ENCODE results near the gene IL27RA.
"Not testable (repeated sequence)": the region's sequence is repeated elsewhere in the genome, so short reads cannot be mapped to it uniquely, and the experiment has no call there.

The IL27RA gene

DNA sequence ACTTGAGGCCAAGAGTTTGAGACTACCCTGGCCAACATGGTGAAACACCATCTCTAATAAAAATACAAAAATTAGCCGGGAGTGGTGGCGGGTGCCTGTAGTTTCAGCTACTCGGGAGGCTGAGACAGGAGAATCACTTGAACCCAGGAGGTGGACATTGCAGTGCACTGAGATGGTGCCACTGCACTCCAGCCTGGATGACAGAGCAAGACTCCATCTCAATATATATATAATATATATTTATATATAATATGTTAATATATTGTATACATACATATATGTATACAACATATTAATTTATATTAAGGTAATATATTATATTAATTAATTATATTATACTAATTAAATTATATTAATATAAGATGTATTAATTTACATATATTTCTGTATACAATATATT is 11.8 kb upstream of the IL27RA start:
- not testable (repeated sequence) for H3K27me3 ChIP-seq (ENCODE audit: low read depth, low read length); H3K4me3 ChIP-seq (ENCODE audit: low read depth in 1 of 2, low read length in 2 of 2); H3K9me3 ChIP-seq (ENCODE audit: control insufficient read depth in 1 of 2, low read length in 2 of 2); H3K36me3 ChIP-seq (ENCODE audit: control insufficient read depth in 1 of 2, insufficient read depth in 2 of 2, low read length in 2 of 2); H3K4me1 ChIP-seq (ENCODE audit: control insufficient read depth in 1 of 2, insufficient read depth in 2 of 2, low read length in 2 of 2); H3K27ac ChIP-seq (ENCODE audit: low read length)

GRCh38 chr19:14021474-14021873 is 10.1 kb upstream of the IL27RA start:
- H3K36me3 ChIP-seq (ENCODE audit: control insufficient read depth in 1 of 2, insufficient read depth in 2 of 2, low read length in 2 of 2): no peaks in the 10 kb centered on the region
- no peak overlapping the region for H3K4me3 ChIP-seq (ENCODE audit: low read depth in 1 of 2, low read length in 2 of 2)
- no peaks in the 10 kb centered on the region for H3K27me3 ChIP-seq (ENCODE audit: low read depth, low read length)
- H3K27ac ChIP-seq (ENCODE audit: low read length): no peak overlapping the region
- H3K9me3 ChIP-seq (ENCODE audit: control insufficient read depth in 1 of 2, low read length in 2 of 2): no peaks in the 10 kb centered on the region
- H3K4me1 ChIP-seq (ENCODE audit: control insufficient read depth in 1 of 2, insufficient read depth in 2 of 2, low read length in 2 of 2): peaks cover 0 to 3% of the 10 kb centered on the region in 2 donors

GRCh38 chr19:14022469-14022868 is 9.1 kb upstream of the IL27RA start:
- H3K27me3 ChIP-seq (ENCODE audit: low read depth, low read length): no peaks in the 10 kb centered on the region
- peaks cover 0 to 3% of the 10 kb centered on the region in 2 donors for H3K4me1 ChIP-seq (ENCODE audit: control insufficient read depth in 1 of 2, insufficient read depth in 2 of 2, low read length in 2 of 2)
- H3K9me3 ChIP-seq (ENCODE audit: control insufficient read depth in 1 of 2, low read length in 2 of 2): no peaks in the 10 kb centered on the region
- H3K4me3 ChIP-seq (ENCODE audit: low read depth in 1 of 2, low read length in 2 of 2): no peak overlapping the region
- no peak overlapping the region for H3K27ac ChIP-seq (ENCODE audit: low read length)
- H3K36me3 ChIP-seq (ENCODE audit: control insufficient read depth in 1 of 2, insufficient read depth in 2 of 2, low read length in 2 of 2): no peaks in the 10 kb centered on the region

GRCh38 chr19:14023404-14024235 is 7.9 kb upstream of the IL27RA start:
- Histone ChIP-seq H3K27ac (ENCODE audit: low read length) (no peak overlapping the region), H3K27me3 (ENCODE audit: low read depth, low read length) (no peaks in the 10 kb centered on the region), H3K36me3 (ENCODE audit: control insufficient read depth in 1 of 2, insufficient read depth in 2 of 2, low read length in 2 of 2) (no peaks in the 10 kb centered on the region), H3K4me3 (ENCODE audit: low read depth in 1 of 2, low read length in 2 of 2) (no peak overlapping the region), H3K9me3 (ENCODE audit: control insufficient read depth in 1 of 2, low read length in 2 of 2) (no peaks in the 10 kb centered on the region), H3K4me1 (ENCODE audit: control insufficient read depth in 1 of 2, insufficient read depth in 2 of 2, low read length in 2 of 2) (peaks cover 0 to 3% of the 10 kb centered on the region in 2 donors)

DNA sequence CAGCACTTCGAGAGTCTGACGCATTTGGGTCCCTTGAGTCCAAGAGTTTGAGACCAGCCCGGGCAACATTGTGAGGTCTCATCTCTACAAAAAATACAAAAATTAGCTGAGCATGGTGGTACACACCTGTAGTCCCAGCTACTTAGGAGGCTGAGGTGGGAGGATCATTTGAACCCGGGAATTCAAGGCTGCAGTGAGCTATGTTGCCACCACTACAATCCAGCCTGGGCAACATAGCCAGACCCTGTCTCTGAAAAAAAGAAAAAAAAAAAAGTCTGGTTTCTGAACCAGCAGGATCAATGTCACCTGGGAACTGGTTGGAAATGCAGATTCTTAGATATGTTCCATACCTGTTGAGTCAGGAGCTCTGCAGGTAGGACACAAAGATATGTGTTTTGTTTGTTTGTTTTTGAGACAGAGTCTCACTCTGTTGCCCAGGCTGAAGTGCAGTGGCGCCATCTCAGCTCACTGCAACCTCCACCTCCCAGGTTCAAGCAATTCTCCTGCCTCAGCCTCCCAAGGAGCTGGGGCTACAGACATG is 4.8 kb upstream of the IL27RA start:
- H3K9me3 ChIP-seq (ENCODE audit: control insufficient read depth in 1 of 2, low read length in 2 of 2); H3K27me3 ChIP-seq (ENCODE audit: low read depth, low read length); H3K36me3 ChIP-seq (ENCODE audit: control insufficient read depth in 1 of 2, insufficient read depth in 2 of 2, low read length in 2 of 2); H3K27ac ChIP-seq (ENCODE audit: low read length); H3K4me1 ChIP-seq (ENCODE audit: control insufficient read depth in 1 of 2, insufficient read depth in 2 of 2, low read length in 2 of 2); H3K4me3 ChIP-seq (ENCODE audit: low read depth in 1 of 2, low read length in 2 of 2): not testable (repeated sequence)

DNA sequence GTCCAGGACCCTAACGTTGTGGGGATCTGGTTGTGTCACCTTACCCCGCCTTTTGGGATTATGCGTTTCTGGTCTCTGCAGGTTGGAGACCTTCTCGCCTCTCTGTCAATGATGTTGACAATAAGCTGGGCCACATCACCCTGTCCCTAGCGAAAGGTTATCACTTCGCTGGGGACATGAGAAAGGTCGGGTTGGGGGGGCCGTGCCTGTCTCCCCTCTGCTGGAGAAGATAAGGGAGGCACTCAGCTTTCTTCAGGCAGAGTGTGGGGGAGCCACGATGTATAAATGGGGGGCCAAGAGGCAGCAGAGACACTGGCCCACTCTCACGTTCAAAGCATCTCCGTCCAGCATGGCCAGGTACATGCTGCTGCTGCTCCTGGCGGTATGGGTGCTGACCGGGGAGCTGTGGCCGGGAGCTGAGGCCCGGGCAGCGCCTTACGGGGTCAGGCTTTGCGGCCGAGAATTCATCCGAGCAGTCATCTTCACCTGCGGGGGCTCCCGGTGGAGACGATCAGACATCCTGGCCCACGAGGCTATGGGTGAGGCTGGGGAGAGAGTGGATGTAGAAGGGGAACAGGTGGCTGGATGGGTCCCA is 3.6 kb upstream of the IL27RA start, which contains the start of gene RLN3:
RLN3 (plus strand) TSS at position 293 of the 595 bp plus-strand sequence; CDS start at position 350, 57 bp downstream.
- Histone ChIP-seq H3K27ac (ENCODE audit: low read length) (no peak within 1 kb of the TSS), H3K27me3 (ENCODE audit: low read depth, low read length) (peaks cover 4% of the 10 kb centered on the region), H3K36me3 (ENCODE audit: control insufficient read depth in 1 of 2, insufficient read depth in 2 of 2, low read length in 2 of 2) (no peaks in the 10 kb centered on the region), H3K4me1 (ENCODE audit: control insufficient read depth in 1 of 2, insufficient read depth in 2 of 2, low read length in 2 of 2) (peaks cover 0 to 12% of the 10 kb centered on the region in 2 donors), H3K9me3 (ENCODE audit: control insufficient read depth in 1 of 2, low read length in 2 of 2) (no peaks in the 10 kb centered on the region), H3K4me3 (ENCODE audit: low read depth in 1 of 2, low read length in 2 of 2) (no peak within 1 kb of the TSS)

GRCh38 chr19:14028901-14029300 is 2.7 kb upstream of the IL27RA start:
- Histone ChIP-seq H3K36me3 (ENCODE audit: control insufficient read depth in 1 of 2, insufficient read depth in 2 of 2, low read length in 2 of 2) (no peaks in the 10 kb centered on the region), H3K4me3 (ENCODE audit: low read depth in 1 of 2, low read length in 2 of 2) (no peak overlapping the region), H3K27me3 (ENCODE audit: low read depth, low read length) (peaks cover 4% of the 10 kb centered on the region), H3K27ac (ENCODE audit: low read length) (no peak overlapping the region), H3K9me3 (ENCODE audit: control insufficient read depth in 1 of 2, low read length in 2 of 2) (no peaks in the 10 kb centered on the region), H3K4me1 (ENCODE audit: control insufficient read depth in 1 of 2, insufficient read depth in 2 of 2, low read length in 2 of 2) (peaks cover 0 to 12% of the 10 kb centered on the region in 2 donors)

DNA sequence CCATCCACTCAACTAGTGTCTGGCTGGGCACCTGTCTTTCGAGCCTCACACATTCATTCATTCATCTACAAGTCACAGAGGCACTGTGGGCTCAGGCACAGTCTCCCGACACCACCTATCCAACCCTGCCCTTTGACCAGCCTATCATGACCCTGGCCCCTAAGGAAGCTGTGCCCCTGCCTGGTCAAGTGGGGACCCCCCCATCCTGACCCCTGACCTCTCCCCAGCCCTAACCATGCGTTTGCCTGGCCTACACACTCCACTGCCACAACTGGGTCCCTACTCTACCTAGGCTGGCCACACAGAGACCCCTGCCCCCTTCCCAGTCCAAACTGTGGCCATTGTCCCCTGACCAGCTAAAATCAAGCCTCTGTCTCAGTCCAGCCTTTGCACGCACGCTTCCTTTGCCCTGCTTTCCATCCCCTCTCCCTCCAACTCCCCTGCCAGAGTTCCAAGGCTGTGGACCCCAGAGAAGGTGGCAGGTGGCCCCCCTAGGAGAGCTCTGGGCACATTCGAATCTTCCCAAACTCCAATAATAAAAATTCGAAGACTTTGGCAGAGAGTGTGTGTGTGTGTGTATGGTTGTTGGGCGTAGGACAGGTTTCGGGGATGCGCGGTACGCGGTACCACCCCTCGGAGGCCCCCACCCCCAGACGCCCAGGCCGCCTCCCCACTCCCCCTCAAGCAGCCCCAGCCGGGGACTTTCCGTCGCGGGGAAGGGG is 404 bp upstream of the IL27RA start:
- Histone ChIP-seq H3K36me3 (ENCODE audit: control insufficient read depth in 1 of 2, insufficient read depth in 2 of 2, low read length in 2 of 2) (no peaks in the 10 kb centered on the region), H3K9me3 (ENCODE audit: control insufficient read depth in 1 of 2, low read length in 2 of 2) (no peaks in the 10 kb centered on the region), H3K27me3 (ENCODE audit: low read depth, low read length) (peaks cover 4% of the 10 kb centered on the region), H3K4me3 (ENCODE audit: low read depth in 1 of 2, low read length in 2 of 2) (peak overlapping the region; percentile 57 to 68), H3K27ac (ENCODE audit: low read length) (no peak overlapping the region), H3K4me1 (ENCODE audit: control insufficient read depth in 1 of 2, insufficient read depth in 2 of 2, low read length in 2 of 2) (peaks cover 0 to 12% of the 10 kb centered on the region in 2 donors)

DNA sequence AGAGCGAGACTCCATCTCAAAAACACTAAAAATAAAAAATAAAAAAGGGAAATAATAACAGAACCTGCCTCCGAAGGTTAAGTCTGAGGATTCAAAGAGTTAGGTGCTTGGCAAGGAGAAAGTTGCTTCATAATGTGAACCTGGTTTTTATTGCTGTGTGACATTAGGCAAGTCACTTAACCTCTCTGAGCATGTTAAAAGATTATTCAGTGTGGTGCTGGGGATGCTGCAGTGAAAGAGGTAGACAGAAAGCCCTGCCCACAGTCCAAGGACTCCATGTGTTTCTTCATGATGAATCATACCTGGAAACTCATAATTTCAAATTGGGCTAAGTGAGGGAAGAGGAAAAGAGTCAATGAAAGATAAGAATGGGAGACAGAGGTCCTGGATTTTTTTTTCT is 2.4 kb downstream of the IL27RA start:
- Histone ChIP-seq H3K4me3 (ENCODE audit: low read depth in 1 of 2, low read length in 2 of 2) (no peak overlapping the region), H3K27me3 (ENCODE audit: low read depth, low read length) (peaks cover 4% of the 10 kb centered on the region), H3K9me3 (ENCODE audit: control insufficient read depth in 1 of 2, low read length in 2 of 2) (no peaks in the 10 kb centered on the region), H3K36me3 (ENCODE audit: control insufficient read depth in 1 of 2, insufficient read depth in 2 of 2, low read length in 2 of 2) (no peaks in the 10 kb centered on the region), H3K4me1 (ENCODE audit: control insufficient read depth in 1 of 2, insufficient read depth in 2 of 2, low read length in 2 of 2) (peaks cover 0 to 12% of the 10 kb centered on the region in 2 donors), H3K27ac (ENCODE audit: low read length) (no peak overlapping the region)

DNA sequence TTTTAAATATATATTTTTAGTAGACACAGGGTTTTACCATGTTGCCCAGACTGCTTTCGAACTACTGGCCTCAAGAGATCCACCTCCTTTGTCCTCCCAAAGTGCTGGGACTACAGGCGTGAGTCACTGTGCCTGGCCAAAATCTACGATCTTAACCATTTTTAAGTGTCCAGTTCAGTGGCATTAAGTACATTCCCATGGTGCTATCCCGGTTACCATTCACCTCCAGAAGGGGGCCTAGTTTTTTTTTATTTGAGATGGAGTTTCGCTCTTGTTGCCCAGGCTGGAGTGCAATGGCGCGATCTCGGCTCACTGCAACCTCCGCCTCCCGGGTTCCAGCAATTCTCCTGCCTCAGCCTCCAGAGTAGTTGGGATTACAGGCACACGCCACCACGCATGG is 3.6 kb downstream of the IL27RA start:
- H3K36me3 ChIP-seq (ENCODE audit: control insufficient read depth in 1 of 2, insufficient read depth in 2 of 2, low read length in 2 of 2); H3K4me3 ChIP-seq (ENCODE audit: low read depth in 1 of 2, low read length in 2 of 2); H3K9me3 ChIP-seq (ENCODE audit: control insufficient read depth in 1 of 2, low read length in 2 of 2); H3K27me3 ChIP-seq (ENCODE audit: low read depth, low read length); H3K27ac ChIP-seq (ENCODE audit: low read length): not testable (repeated sequence)
- H3K4me1 ChIP-seq (ENCODE audit: control insufficient read depth in 1 of 2, insufficient read depth in 2 of 2, low read length in 2 of 2): peaks cover 0 to 12% of the 10 kb centered on the region in 2 donors

GRCh38 chr19:14035706-14036105 is 4.1 kb downstream of the IL27RA start:
- Histone ChIP-seq H3K4me1 (ENCODE audit: control insufficient read depth in 1 of 2, insufficient read depth in 2 of 2, low read length in 2 of 2) (peaks cover 0 to 12% of the 10 kb centered on the region in 2 donors), H3K4me3 (ENCODE audit: low read depth in 1 of 2, low read length in 2 of 2) (no peak overlapping the region), H3K27ac (ENCODE audit: low read length) (no peak overlapping the region), H3K9me3 (ENCODE audit: control insufficient read depth in 1 of 2, low read length in 2 of 2) (no peaks in the 10 kb centered on the region), H3K36me3 (ENCODE audit: control insufficient read depth in 1 of 2, insufficient read depth in 2 of 2, low read length in 2 of 2) (no peaks in the 10 kb centered on the region), H3K27me3 (ENCODE audit: low read depth, low read length) (no peaks in the 10 kb centered on the region)
